ENCODE data around the gene CABP1. TPM values are rescaled to one million over a fixed set of nuclear protein-coding genes. Genes with fewer than 3 reads are reported as not detected.
A peak's percentile ranks its signal among the peaks of the same experiment; 100 is the strongest.

CABP1 gene
- total RNA-seq, 2 donors from 2014 or later = 0.23 to 0.62 TPM

GRCh38 chr12:120684523-120684932 lies 44.1 kb downstream of the CABP1 start:
- no peaks in the 10 kb centered on the region for H3K27me3 ChIP-seq (replicated peaks; ENCODE audit: insufficient read depth)
- H3K36me3 ChIP-seq = no peaks in the 10 kb centered on the region
- TF ChIP-seq CTCF (IDR thresholded peaks at IDR 0.05) (no peak), POLR2A (IDR thresholded peaks at IDR 0.05) (no peak), POLR2AphosphoS5 (IDR thresholded peaks at IDR 0.05) (no peak)
- H3K4me1 ChIP-seq (replicated peaks) = no peaks in the 10 kb centered on the region
- no peak overlapping the region for H3K27ac ChIP-seq
- no peak overlapping the region for H3K4me3 ChIP-seq
- intact Hi-C loops (cut with DNase I) = no loop called here
- WGBS = 77% methylated on average over 8 of the region's 8 CpGs
- no peak for DNase-seq (ENCODE audit: low spot score)
- H3K9me3 ChIP-seq = no peaks in the 10 kb centered on the region

GRCh38 chr12:120685522-120685921 lies 45.1 kb downstream of the CABP1 start:
- peak overlapping the region in 1 of 2 donors; percentile 93 for H3K27ac ChIP-seq
- WGBS = 59% methylated on average over 3 of the region's 3 CpGs
- DNase-seq (ENCODE audit: low spot score) = no peak
- H3K4me1 ChIP-seq (replicated peaks) = peaks cover under 1% of the 10 kb centered on the region
- intact Hi-C loops (cut with DNase I) = no loop called here
- H3K4me3 ChIP-seq = no peak overlapping the region
- TF ChIP-seq CTCF (IDR thresholded peaks at IDR 0.05) = no peak
- no peak for TF ChIP-seq POLR2AphosphoS5 (IDR thresholded peaks at IDR 0.05)
- no peak for TF ChIP-seq POLR2A (IDR thresholded peaks at IDR 0.05)
- H3K9me3 ChIP-seq = no peaks in the 10 kb centered on the region
- no peaks in the 10 kb centered on the region for H3K27me3 ChIP-seq (replicated peaks; ENCODE audit: insufficient read depth)
- H3K36me3 ChIP-seq = no peaks in the 10 kb centered on the region

GRCh38 chr12:120686151-120686689 lies 45.8 kb downstream of the CABP1 start:
- Histone ChIP-seq H3K36me3 (no peaks in the 10 kb centered on the region), H3K4me3 (peak overlapping the region; percentile 90 to 94), H3K9me3 (no peaks in the 10 kb centered on the region), H3K27ac (peak overlapping the region; percentile 92 to 93), H3K27me3 (replicated peaks; ENCODE audit: insufficient read depth) (no peaks in the 10 kb centered on the region), H3K4me1 (replicated peaks) (peaks cover 8% of the 10 kb centered on the region)
- peak in 2 of 4 experiments; percentile 2 to 8 for TF ChIP-seq CTCF (IDR thresholded peaks at IDR 0.05)
- TF ChIP-seq POLR2AphosphoS5 (IDR thresholded peaks at IDR 0.05) = peak; percentile 79
- TF ChIP-seq POLR2A (IDR thresholded peaks at IDR 0.05) = peak; percentile 57
- peak; percentile 98 for DNase-seq (ENCODE audit: low spot score)
- under 1% methylated on average over 46 of the region's 46 CpGs for WGBS
- intact Hi-C loops (cut with DNase I) = loop anchor here (2.0 kb wide), 1 partner anchor 25 kb away; the partner anchor contains the start of gene UNC119B

GRCh38 chr12:120686690-120687577 lies 46.5 kb downstream of the CABP1 start, which contains the start of gene MLEC:
Gene MLEC (plus strand): TSS chr12:120687149. CDS start chr12:120687297, 148 bp downstream.
- Histone ChIP-seq H3K36me3 (no peaks in the 10 kb centered on the region), H3K27ac (peak within 1 kb of the TSS; percentile 92 to 93), H3K4me3 (peak within 1 kb of the TSS; percentile 90 to 94), H3K27me3 (replicated peaks; ENCODE audit: insufficient read depth) (no peaks in the 10 kb centered on the region), H3K4me1 (replicated peaks) (peaks cover 12% of the 10 kb centered on the region), H3K9me3 (no peaks in the 10 kb centered on the region)
- TF ChIP-seq POLR2AphosphoS5 (IDR thresholded peaks at IDR 0.05) = peak; percentile 85
- peak; percentile 85 for TF ChIP-seq POLR2A (IDR thresholded peaks at IDR 0.05)
- TF ChIP-seq CTCF (IDR thresholded peaks at IDR 0.05) = peak in 1 of 4 experiments; percentile 27
- DNase-seq (ENCODE audit: low spot score) = peak; percentile 99
- intact Hi-C loops (cut with DNase I) = loop anchor here (2.0 kb wide), 1 partner anchor 24 kb away; the partner anchor contains the start of gene UNC119B
- 1% methylated on average over 57 of the region's 84 CpGs for WGBS
